Mesodermal cell (in vitro differentiated cells): ENCODE measurements around the gene GALNT2.

ENCODE experiments used
- H3K27ac ChIP-seq: 2 replicates; pipeline ENCODE4 v1.7.0; 2013; ENCODE audit warnings: mild to moderate bottlenecking, low read depth, low read length, moderate library complexity; ENCODE audit not compliant: severe bottlenecking
- H3K36me3 ChIP-seq: 2 replicates; pipeline ENCODE4 v1.7.1; 2013; ENCODE audit warnings: mild to moderate bottlenecking, low read length, moderate library complexity; ENCODE audit not compliant: control insufficient read depth, insufficient read depth
- H3K4me1 ChIP-seq: one replicate; pipeline ENCODE4 v1.7.1; 2013; ENCODE audit warnings: mild to moderate bottlenecking, low read length; ENCODE audit not compliant: insufficient read depth, control insufficient read depth, poor library complexity, severe bottlenecking
- H3K4me3 ChIP-seq: 2 replicates; pipeline ENCODE4 v1.7.0; 2013; ENCODE audit warnings: low read length, control low read depth, mild to moderate bottlenecking; ENCODE audit not compliant: insufficient read depth, poor library complexity, severe bottlenecking; ENCODE audit errors: extremely low read depth
- H3K9me3 ChIP-seq: 2 replicates; pipeline ENCODE4 v1.7.1; 2013; ENCODE audit warnings: mild to moderate bottlenecking, low read length, moderate library complexity; ENCODE audit not compliant: control insufficient read depth
- WGBS, 2 experiments: methylation state at CpG; one replicate each; pipeline ENCODE4 v1.1.5; 2013; ENCODE audit warnings: missing lambda C conversion rate in 2 of 2; ENCODE audit not compliant: insufficient coverage in 2 of 2; 5-methylcytosine and 5-hydroxymethylcytosine counted together

Gene GALNT2

GRCh38 chr1:230249695-230250480 lies 182.8 kb downstream of the GALNT2 start:
- Histone ChIP-seq H3K4me1 (peaks cover 5% of the 10 kb centered on the region), H3K36me3 (peaks cover 55% of the 10 kb centered on the region), H3K9me3 (no peaks in the 10 kb centered on the region), H3K27ac (no peak overlapping the region), H3K4me3 (no peak overlapping the region)
- WGBS, 2 experiments: 91 to 95% methylated on average over 5 to 10 of the region's 11 CpGs

GRCh38 chr1:230250666-230251065 lies 183.6 kb downstream of the GALNT2 start:
- WGBS, 2 experiments: 39 to 47% methylated on average over 4 to 5 of the region's 8 CpGs
- H3K9me3 ChIP-seq: no peaks in the 10 kb centered on the region
- no peak overlapping the region for H3K27ac ChIP-seq
- H3K4me1 ChIP-seq: peaks cover 5% of the 10 kb centered on the region
- H3K4me3 ChIP-seq: no peak overlapping the region
- peaks cover 57% of the 10 kb centered on the region for H3K36me3 ChIP-seq

DNA sequence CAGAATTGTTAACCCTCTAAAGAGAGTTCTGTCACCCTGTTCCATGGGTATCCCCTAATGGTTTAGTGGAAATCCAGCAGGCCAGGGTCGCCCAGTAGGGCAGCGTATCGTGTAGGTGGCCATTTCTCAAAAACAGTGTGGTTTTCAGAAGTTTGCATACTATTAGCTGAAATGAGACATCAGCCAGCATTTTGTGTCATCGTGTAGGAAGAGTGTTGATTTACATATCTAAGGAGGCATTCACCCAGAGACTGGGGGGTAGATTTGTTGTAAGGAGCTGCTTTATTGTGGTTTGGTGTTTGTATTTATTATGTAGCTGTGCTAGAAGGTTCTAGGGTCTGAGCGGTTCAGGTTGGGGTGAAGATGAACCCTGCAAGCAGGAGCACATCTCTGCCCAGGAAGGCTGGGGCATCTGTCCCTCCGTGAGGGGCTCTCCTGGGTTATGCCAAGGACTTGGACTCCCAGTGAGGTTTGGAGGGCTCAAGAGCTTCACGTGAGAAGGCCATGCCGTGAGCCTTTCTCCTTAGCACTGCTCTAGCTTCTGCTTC lies 184.7 kb downstream of the GALNT2 start:
- Histone ChIP-seq H3K27ac (no peak overlapping the region), H3K36me3 (peaks cover 50% of the 10 kb centered on the region), H3K4me3 (no peak overlapping the region), H3K9me3 (no peaks in the 10 kb centered on the region), H3K4me1 (peaks cover 5% of the 10 kb centered on the region)
- 77 to 84% methylated on average over 8 of the region's 8 CpGs for WGBS, 2 experiments

DNA sequence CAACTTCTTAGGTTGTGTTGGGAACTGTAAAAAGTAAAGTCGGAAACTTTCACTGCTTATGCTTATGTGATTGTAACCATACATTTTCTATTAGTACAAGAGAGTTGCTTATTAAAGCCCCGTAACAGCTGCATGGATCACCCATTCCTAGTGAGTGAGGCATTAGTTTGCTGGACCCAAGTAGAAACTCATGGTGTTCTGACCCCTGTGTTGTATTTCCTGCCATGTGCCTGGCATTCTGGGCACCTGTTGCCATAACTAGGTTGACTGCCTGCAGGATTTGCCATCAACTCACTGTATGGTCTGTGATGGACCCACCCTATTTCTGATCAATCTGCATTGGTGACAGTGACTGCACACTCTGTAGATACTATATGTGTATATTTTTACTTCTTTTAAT lies 186.1 kb downstream of the GALNT2 start:
- Histone ChIP-seq H3K36me3 (peaks cover 56% of the 10 kb centered on the region), H3K9me3 (no peaks in the 10 kb centered on the region), H3K4me3 (no peak overlapping the region), H3K4me1 (peaks cover 5% of the 10 kb centered on the region), H3K27ac (no peak overlapping the region)
- 100% methylated on average over 1 of the region's 2 CpGs for WGBS, 2 experiments

GRCh38 chr1:230254265-230254664 lies 187.2 kb downstream of the GALNT2 start:
- peaks cover 5% of the 10 kb centered on the region for H3K4me1 ChIP-seq
- H3K4me3 ChIP-seq: no peak overlapping the region
- 88% methylated on average over 3 of the region's 4 CpGs; no CpG with 5 or more reads in 1 of the 2 experiments for WGBS, 2 experiments
- H3K36me3 ChIP-seq: peaks cover 52% of the 10 kb centered on the region
- H3K27ac ChIP-seq: no peak overlapping the region
- H3K9me3 ChIP-seq: no peaks in the 10 kb centered on the region

DNA sequence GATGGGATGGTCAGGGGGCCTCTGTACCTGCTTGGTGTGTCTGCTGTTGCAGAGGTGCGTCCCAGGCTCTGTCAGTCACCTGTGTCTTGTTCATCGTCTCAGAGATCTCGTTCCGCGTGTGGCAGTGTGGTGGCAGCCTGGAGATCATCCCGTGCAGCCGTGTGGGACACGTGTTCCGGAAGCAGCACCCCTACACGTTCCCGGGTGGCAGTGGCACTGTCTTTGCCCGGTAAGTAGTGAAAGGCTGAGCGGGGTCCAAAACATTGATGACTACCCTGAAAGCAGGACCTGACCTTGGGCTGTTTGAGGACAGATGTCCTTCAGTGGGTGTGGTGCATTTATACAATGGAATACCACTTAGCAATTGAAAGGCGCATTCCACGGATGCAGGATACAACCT lies 188.1 kb downstream of the GALNT2 start:
- 96 to 97% methylated on average over 11 to 15 of the region's 15 CpGs for WGBS, 2 experiments
- Histone ChIP-seq H3K36me3 (peaks cover 48% of the 10 kb centered on the region), H3K9me3 (no peaks in the 10 kb centered on the region), H3K27ac (no peak overlapping the region), H3K4me3 (no peak overlapping the region), H3K4me1 (peaks cover 3% of the 10 kb centered on the region)

- Histone ChIP-seq H3K4me3 (no peak overlapping the region), H3K27ac (no peak overlapping the region)
- WGBS, 2 experiments: 83 to 86% methylated on average over 4 to 7 of the region's 10 CpGs
These were observed 189.0 kb downstream of the GALNT2 start for GRCh38 chr1:230255991-230256390.

GRCh38 chr1:230256896-230257295 lies 189.9 kb downstream of the GALNT2 start:
- Histone ChIP-seq H3K9me3 (no peaks in the 10 kb centered on the region), H3K4me1 (no peaks in the 10 kb centered on the region), H3K36me3 (peaks cover 49% of the 10 kb centered on the region), H3K27ac (no peak overlapping the region), H3K4me3 (no peak overlapping the region)
- 96 to 98% methylated on average over 6 of the region's 6 CpGs for WGBS, 2 experiments

More at GRCh38 chr1:230255991-230256390, 189.0 kb downstream of the GALNT2 start:
- Histone ChIP-seq H3K4me1 (no peaks in the 10 kb centered on the region), H3K36me3 (peaks cover 45% of the 10 kb centered on the region), H3K9me3 (no peaks in the 10 kb centered on the region)

- Histone ChIP-seq H3K9me3 (no peaks in the 10 kb centered on the region), H3K27ac (no peak overlapping the region), H3K4me1 (no peaks in the 10 kb centered on the region), H3K36me3 (peaks cover 64% of the 10 kb centered on the region), H3K4me3 (no peak overlapping the region)
- 84 to 86% methylated on average over 2 to 3 of the region's 3 CpGs for WGBS, 2 experiments
These were observed 192.6 kb downstream of the GALNT2 start for GRCh38 chr1:230259621-230260020.

DNA sequence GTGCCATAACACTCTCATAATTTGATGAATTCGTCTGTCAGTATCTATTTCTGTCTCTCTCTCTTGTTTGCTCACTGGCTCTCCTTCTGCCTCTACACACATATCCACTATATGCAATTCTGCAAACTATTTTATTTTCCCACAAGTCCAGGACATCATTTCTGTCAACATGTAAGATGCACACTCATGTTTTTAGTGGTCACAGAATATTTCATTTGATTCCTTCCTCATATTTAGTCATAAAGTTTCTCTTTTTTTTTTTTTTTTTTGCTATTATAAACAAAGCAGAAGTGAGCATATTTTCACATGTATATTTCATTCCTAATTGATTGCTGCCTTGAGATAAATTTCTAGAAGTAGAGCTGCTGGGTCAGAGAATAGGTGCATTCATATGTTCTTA lies 193.8 kb downstream of the GALNT2 start:
- 88 to 100% methylated on average over 1 of the region's 1 CpG for WGBS, 2 experiments
- no peak overlapping the region for H3K4me3 ChIP-seq
- H3K4me1 ChIP-seq: no peaks in the 10 kb centered on the region
- peaks cover 62% of the 10 kb centered on the region for H3K36me3 ChIP-seq
- H3K9me3 ChIP-seq: no peaks in the 10 kb centered on the region
- H3K27ac ChIP-seq: no peak overlapping the region
